ENCODE results near the gene GALNT18.
"Not testable (repeated sequence)": the region's sequence is repeated elsewhere in the genome, so short reads cannot be mapped to it uniquely, and the experiment has no call there.

Gene GALNT18

DNA sequence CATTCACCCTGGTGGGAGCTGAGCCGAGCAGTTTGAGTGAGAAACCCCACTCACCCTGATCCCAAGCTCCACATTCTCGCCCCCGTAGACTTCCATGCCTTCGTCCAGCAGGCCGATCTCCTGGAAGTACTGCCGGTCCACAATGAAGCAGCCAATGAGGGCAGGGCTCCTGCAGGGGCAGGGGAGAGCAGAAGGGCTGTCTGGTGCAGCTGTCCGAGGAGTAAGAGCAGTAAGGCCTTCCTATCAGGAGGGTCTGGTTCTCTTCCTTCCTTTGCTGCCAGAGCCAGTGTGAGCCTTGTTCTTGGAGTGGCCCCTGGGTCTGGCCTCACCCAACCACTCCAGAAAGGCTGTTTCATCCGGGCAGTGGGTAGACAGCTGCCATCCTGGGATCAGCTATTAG, 249.3 kb downstream of the GALNT18 start:
- in situ Hi-C loops (cut with HindIII; ENCODE audit: low sequenced_read_pairs): no loop called here

GRCh38 chr11:11370962-11371303, 250.9 kb downstream of the GALNT18 start:
- in situ Hi-C loops (cut with HindIII; ENCODE audit: low sequenced_read_pairs): no loop called here

- in situ Hi-C loops (cut with HindIII; ENCODE audit: low sequenced_read_pairs): no loop called here
Observed at GRCh38 chr11:11370255-11370961, 251.4 kb downstream of the GALNT18 start.

GRCh38 chr11:11366793-11367192, 255.0 kb downstream of the GALNT18 start:
- in situ Hi-C loops (cut with HindIII; ENCODE audit: low sequenced_read_pairs): no loop called here

DNA sequence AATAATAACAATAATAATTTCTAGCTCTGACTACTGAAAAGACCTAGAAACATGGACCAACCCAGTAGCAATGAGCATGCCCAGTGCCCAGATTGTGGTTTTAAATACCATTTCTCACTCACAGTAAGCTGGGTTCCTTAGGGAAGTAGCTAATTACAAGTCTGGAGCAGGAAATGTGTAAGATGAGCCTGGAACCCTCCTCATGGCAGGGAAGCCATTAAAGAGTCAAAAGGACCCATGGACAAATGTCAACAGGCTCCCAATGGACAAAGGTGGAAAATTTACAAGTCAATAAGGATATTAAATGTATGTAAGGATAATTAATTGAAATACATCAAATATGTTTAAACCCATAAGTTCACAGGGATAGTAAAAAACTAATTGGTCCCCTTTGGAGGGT, 258.1 kb downstream of the GALNT18 start:
- in situ Hi-C loops (cut with HindIII; ENCODE audit: low sequenced_read_pairs): no loop called here

GRCh38 chr11:11359611-11360010, 262.2 kb downstream of the GALNT18 start:
- in situ Hi-C loops (cut with HindIII; ENCODE audit: low sequenced_read_pairs): no loop called here

DNA sequence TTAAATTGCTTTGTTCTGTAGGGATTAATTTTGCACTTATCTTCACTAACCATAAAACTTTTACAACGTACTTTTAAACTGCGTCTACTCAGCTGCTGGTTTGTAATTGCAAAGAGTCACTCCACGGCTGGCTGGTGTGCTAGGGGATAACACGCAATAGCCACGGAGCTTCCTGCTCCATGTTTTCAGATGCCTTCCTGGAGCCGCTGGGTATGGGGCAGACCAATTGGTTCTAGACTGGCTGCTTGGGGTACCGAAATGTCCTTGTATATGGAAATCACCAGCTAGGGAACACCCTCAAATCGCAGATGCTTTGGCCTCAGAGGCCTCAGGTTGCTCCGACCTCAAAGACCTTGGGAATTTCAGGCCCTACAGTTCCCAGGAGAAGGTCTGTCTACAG, 265.0 kb downstream of the GALNT18 start:
- in situ Hi-C loops (cut with HindIII; ENCODE audit: low sequenced_read_pairs): no loop called here

- in situ Hi-C loops (cut with HindIII; ENCODE audit: low sequenced_read_pairs): not testable (repeated sequence)
Observed at GRCh38 chr11:11352878-11353277, 268.9 kb downstream of the GALNT18 start, which contains the start of gene CSNK2A3. Gene CSNK2A3, minus strand, starts transcription at chr11:11353250. Its CDS starts 131 bp downstream, at chr11:11353119.

- in situ Hi-C loops (cut with HindIII; ENCODE audit: low sequenced_read_pairs): not testable (repeated sequence)
Observed at GRCh38 chr11:11351851-11352250, 270.0 kb downstream of the GALNT18 start.

GRCh38 chr11:11351042-11351586, 270.7 kb downstream of the GALNT18 start:
- in situ Hi-C loops (cut with HindIII; ENCODE audit: low sequenced_read_pairs): no loop called here

DNA sequence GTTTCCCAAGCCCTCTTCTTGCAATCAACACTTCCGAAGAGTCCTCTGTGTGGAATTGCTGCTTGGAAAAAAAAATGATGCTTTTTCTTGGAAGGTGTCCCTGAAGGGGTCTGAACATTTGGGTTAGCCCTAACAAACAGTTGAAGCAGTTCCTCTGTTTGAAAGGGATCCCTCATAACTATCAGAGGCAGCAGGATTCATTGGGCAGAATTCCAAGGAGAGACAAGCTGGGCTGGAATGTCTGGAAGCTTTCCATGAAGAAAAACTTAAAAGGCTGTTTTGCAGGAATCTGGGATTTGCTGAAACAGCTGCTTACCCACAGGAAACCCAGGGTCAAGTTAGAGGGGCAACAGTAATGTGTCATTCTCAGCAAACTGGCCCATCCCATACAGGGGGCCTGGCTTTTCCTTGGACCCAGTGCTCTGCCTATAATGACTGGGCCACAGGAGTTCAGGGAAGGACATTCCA, 271.9 kb downstream of the GALNT18 start:
- in situ Hi-C loops (cut with HindIII; ENCODE audit: low sequenced_read_pairs): no loop called here

DNA sequence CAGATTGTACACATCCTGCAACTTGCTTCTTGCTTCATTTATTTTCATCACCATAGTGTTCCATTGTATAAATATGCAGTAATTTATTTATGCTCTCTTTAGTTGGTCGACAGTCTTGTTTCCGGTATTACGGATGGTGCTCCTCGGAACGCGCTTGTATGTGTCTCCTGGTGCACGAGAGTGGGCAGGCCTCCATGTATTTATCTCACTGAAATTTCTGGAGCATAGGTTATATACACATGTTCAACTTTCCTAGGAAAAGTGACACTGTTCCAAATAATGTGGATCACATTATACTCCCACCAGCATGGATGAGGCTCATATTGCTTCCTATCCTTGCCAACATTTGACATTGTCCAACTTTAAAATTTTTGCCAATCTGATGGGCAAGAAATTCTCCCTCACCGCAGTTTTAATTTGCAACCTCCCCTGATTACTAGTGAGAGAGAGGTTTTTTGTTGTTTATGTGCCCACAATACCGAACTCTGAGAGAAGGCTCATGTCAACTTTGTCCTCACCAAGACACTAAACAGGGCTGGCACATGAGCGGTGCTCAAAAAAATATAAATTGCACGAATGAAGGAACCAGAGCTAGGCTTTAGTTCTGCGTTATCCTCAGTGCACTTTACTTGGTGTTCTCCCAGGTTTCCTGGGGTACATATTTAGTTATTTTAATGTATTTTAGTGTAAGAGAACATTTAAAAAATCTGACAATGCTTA, 272.5 kb downstream of the GALNT18 start:
- in situ Hi-C loops (cut with HindIII; ENCODE audit: low sequenced_read_pairs): no loop called here

GRCh38 chr11:11348303-11348702, 273.5 kb downstream of the GALNT18 start:
- in situ Hi-C loops (cut with HindIII; ENCODE audit: low sequenced_read_pairs): no loop called here

GRCh38 chr11:11347592-11347991, 274.2 kb downstream of the GALNT18 start:
- in situ Hi-C loops (cut with HindIII; ENCODE audit: low sequenced_read_pairs): no loop called here

DNA sequence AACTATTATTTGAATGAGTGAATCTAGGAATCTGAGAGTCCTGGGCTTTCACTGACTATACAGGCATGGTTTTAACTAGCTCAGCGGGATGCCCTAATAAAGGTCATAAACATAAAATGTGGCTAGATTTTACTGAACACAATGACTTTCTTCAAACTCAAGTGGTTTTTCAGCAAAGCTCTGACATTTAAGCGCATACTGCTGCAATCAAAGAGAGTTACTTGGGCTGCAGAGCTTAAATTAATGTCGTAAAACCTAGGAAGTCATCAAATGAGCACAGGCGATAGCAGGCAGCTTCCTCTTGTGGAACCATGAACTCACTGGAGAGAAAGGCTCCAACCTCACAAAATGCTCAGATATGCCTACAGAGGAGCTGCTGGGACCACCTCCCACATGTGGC, 275.5 kb downstream of the GALNT18 start:
- in situ Hi-C loops (cut with HindIII; ENCODE audit: low sequenced_read_pairs): no loop called here

DNA sequence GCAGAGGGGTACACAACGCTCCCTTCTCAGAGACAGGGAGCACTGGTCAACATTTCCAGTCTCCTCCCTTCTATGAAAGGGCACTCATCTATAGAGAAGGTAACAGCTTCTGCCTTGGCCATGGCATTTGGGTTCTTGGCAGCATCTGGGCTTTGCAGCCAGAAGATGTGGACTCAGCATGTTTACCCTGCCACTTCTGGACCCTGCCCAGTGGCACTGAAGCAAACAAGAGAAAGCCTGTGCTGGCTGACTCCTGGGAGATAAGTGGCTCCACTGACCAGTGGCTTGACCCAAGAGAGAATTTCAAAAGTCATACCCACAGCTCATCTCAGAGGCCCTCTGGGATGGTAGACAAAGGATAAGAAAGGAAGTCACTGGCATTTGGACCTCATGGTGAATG, 276.7 kb downstream of the GALNT18 start:
- in situ Hi-C loops (cut with HindIII; ENCODE audit: low sequenced_read_pairs): no loop called here

GRCh38 chr11:11344045-11344444, 277.8 kb downstream of the GALNT18 start:
- in situ Hi-C loops (cut with HindIII; ENCODE audit: low sequenced_read_pairs): loop anchor here (5.0 kb wide), 1 partner anchor 42 kb away; no protein-coding TSS in a partner anchor

DNA sequence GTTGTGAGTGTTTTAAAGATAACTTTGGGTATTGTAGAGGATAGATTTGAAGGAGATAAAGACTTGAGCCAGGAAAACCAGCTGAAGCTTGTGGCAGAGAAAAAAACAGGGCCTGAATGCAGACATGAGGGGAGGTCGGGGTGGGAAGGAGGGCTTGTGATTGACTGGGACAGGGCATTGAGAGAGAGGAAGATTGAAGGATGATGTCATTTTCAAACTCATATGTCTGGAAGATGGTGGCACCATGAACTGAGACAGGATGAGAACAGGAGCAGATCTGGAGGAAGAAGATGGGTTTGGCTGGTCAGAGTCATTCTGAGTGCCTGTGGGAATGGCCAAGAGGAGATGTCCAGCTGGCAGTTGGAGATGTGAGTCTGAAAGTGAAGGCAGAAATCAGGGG, 283.5 kb downstream of the GALNT18 start:
- in situ Hi-C loops (cut with HindIII; ENCODE audit: low sequenced_read_pairs): no loop called here

DNA sequence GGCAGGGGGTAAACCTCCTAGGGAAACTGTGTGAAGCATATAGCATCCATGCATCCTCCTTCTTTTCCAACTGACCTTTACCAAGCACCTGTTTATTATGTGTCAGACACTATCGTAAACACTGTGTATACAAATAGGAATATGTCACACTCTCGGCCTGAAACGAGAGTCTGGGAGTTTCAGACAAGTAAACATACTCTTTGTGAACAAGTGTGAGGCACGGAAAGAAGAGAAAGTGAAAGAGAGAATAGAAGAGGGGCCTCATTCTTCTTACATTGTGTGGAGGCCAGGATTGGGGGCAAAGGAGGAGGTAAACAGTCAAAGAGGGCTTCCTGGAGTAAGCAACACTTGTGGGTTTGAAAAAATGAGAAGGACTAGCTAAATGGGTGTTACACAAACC, 285.1 kb downstream of the GALNT18 start:
- in situ Hi-C loops (cut with HindIII; ENCODE audit: low sequenced_read_pairs): no loop called here

DNA sequence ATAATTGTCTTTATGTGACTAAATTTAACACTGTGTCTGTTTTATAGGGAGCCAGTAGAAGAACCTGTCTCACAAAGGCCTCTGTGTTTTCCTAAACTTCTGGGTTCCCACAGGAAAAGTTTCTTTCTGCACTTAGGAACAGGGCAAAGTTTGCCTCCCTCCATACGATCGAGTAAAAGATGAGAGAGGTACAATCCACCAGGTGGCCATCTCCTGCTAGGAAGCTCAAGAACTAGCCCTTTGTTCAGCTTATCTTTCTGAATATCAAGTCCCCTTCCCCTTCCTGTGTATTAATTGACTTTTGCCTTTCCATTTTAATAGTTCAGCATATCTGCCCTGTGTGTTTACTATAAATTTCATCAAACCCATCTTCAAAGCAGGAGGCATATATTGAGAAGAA, 286.8 kb downstream of the GALNT18 start:
- in situ Hi-C loops (cut with HindIII; ENCODE audit: low sequenced_read_pairs): no loop called here

- in situ Hi-C loops (cut with HindIII; ENCODE audit: low sequenced_read_pairs): no loop called here
Observed at GRCh38 chr11:11334607-11335006, 287.2 kb downstream of the GALNT18 start.

- in situ Hi-C loops (cut with HindIII; ENCODE audit: low sequenced_read_pairs): no loop called here
Observed at GRCh38 chr11:11332141-11332710, 289.6 kb downstream of the GALNT18 start.

Data from endothelial cell of hepatic sinusoid (primary cell).